GM19025 (cell line): ENCODE data around the gene CCIN.
"Not testable (repeated sequence)": the region's sequence is repeated elsewhere in the genome, so short reads cannot be mapped to it uniquely, and the experiment has no call there.

Source experiments
- ATAC-seq: cut with Tn5 transposase; IDR thresholded peaks from one replicate; pipeline ENCODE4 v1.9.1; 2021; ENCODE audit warnings: mild to moderate bottlenecking, low read depth, moderate library complexity; ENCODE audit not compliant: unreplicated experiment

The CCIN gene

DNA sequence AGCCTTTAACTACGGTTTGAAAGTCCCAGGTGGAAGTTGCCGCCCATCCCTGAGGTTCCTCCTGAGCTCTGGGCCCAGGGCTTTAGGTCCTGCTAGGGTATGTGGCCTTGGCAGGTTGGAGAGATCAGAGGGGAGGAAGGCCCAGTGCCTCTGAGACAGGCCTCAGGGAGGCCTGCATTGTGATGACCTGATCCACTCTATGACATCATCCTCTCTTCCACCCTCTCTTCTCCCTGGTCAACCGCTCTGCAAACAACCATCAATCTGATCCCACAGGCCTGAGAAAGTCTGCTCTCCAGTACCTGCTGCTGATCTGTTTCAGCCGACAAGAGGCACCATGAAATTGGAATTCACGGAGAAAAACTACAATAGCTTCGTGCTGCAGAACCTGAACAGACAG is at the start of gene CCIN:
Gene CCIN (plus strand): TSS at position 223 of the 400 bp plus-strand sequence. CDS start 115 bp downstream, at position 338.
- ATAC-seq: no peak

DNA sequence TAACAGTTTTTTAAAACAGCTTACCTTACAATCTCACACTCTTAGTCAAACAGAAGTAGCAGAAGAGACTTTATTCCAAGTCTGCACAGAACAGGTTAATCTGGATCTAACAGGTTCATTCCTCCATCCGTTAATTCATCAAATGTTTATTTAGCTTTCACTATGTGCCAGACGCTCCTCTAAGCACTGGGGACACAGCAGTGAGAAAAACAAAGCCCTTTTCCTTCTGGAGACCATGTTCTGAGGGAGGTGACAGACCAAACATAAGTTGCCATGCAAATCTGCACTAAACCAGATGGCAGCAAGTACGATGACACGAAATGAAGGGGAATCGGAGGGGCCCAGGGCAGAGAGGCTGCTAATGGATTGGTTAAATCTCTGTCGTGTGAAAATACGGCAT is 49.7 kb upstream of the CCIN start:
- ATAC-seq: no peak

- ATAC-seq: no peak
Measured at GRCh38 chr9:36120705-36121104, 48.5 kb upstream of the CCIN start.

- ATAC-seq: no peak
Measured at GRCh38 chr9:36121971-36122370, 47.2 kb upstream of the CCIN start.

DNA sequence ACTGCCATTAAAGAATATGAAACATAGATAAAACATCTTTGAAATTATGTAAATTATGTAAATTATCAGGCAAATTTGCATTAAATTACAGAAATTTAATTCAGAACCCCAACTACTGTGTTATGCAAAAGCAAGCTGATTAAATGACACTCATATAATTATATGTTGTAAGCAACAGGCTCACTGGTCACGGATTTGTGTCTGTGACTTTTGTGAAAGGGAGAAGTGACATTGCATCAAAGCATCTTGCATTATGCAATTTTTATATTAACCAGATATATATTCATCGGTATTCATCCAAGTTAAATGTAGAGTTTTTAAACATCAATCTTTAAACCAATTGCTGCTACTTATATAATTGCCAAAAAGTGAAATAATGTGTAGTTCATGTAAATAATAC is 45.7 kb upstream of the CCIN start:
- ATAC-seq: no peak

GRCh38 chr9:36125062-36125855 is 43.9 kb upstream of the CCIN start:
- ATAC-seq: no peak

GRCh38 chr9:36126016-36126730 is 43.0 kb upstream of the CCIN start:
- ATAC-seq: no peak

GRCh38 chr9:36127652-36128244 is 41.4 kb upstream of the CCIN start:
- no peak for ATAC-seq

DNA sequence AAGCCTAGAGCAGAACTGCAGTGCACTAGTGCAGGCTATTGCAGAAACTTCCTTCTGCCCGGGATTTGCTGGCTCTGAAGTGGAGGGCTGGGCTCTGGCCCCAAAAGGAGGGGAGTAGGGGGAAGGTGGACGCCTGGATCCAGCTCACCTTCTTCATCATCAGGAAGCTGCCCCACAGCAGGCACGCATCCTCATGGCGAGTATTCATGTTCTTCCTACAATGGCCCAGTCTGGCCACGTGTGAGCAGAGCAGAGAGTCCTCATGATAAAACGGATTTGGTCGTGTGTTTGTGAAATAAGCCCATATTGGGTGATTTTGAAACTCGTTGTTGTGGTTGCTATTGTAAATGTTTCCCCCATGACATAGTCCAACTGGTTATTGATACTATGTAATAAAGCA is 40.8 kb upstream of the CCIN start:
- no peak for ATAC-seq

DNA sequence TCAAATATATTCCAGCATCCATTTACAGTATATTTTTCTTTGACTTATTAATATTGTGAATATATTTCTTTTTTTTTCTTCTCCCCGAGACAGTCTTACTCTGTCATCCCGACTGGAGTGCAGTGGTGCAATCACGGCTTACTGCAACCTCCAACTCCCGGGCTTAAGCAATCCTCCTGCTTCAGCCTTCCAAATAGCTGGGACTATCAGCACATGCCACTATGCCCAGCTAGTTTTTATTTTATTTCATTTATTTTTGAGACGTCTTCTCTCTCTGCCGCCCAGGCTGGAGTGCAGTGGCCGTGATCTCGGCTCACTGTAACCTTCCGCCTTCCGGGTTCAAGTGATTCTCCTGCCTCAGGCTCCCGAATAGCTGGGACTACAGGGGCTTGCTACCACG is 40.0 kb upstream of the CCIN start:
- no peak for ATAC-seq

- ATAC-seq: not testable (repeated sequence)
Measured at GRCh38 chr9:36131666-36132065, 37.5 kb upstream of the CCIN start.

DNA sequence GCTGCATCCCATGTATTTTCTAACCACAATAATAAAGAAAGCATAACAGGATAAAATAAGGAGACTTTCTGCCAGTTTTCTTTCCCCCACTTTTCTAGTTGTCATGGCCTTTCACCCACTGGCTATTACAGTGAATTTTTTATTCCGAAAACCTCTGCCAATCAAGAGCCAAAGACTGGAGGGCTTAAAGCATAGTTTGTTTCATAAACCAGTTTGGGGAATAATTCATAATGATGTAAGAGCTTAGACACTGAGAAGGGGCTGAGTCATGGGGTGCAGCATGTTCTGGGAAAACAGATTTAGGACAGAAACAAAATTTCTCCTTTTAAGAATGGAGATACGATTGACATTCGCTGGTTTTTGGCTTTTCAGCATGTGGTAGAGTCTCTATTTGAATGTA is 37.1 kb upstream of the CCIN start:
- ATAC-seq: no peak

DNA sequence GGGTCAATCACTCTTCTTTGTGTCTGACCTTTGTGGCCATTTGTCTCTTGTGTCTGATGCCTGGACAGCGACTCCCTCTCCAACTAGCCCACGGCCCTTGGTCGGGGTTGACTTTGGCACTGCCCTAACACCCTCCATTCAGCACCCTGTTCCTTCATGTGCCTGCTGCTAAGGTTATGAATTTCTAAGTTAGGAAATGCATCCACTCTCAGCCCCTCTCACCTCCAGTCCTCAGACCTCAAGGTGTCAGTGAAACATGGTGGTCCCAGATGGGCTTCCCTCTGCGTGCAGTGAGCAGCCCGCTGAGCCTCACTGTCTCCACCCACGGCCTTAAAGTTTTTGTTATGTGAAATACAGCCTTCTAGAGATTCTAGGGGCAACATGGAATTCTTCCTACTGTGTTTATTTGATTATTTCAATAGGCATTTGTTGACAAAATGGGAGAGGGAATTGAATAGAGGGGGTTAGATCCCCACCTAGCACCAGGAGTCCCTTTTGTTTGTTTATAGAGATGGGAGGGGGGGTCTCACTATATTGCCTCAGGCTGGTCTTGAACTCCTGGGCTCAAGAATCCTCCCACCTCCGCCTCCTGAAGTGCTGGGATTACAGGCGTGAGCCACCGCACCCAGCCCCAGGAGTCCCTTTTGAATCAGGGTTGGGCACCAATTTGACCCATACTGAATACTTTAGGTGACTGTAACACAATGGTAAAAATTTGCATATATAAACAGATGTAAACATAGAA is 34.3 kb upstream of the CCIN start:
- ATAC-seq: no peak

GRCh38 chr9:36135741-36136271 is 33.4 kb upstream of the CCIN start:
- ATAC-seq: no peak

GRCh38 chr9:36136272-36136893 is 32.8 kb upstream of the CCIN start, which contains the start of gene GLIPR2:
GLIPR2 (plus strand) TSS chr9:36136733; CDS start chr9:36136779, 46 bp downstream.
- ATAC-seq: peak; percentile 96

GRCh38 chr9:36136894-36137391 is 32.2 kb upstream of the CCIN start:
- peak; percentile 30 for ATAC-seq

GRCh38 chr9:36137392-36138004 is 31.7 kb upstream of the CCIN start:
- no peak for ATAC-seq

- ATAC-seq: no peak
Measured at GRCh38 chr9:36138496-36138895, 30.7 kb upstream of the CCIN start.

DNA sequence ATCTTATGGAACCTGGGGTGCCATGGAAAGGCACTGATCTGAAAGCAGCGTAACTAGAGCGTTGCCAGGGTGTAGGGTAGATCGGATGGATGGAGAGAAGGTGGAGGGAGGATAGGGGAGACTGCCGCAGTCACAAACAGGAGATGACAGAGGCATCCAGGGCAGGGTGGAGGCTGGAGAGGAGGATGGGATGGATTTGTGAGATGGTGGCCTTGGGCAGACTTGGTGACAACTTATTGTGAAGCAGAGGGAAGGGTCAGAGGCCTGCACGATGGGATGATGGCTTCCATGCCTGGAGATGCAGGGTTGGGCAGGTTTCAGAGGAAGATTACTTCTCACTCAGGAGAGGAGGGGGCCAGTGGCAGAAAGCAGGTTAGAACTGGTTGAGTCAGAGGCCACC is 30.3 kb upstream of the CCIN start:
- no peak for ATAC-seq
